HepG2 (cell line): ENCODE data around the gene SLC22A5. TPM values are rescaled to one million over a fixed set of nuclear protein-coding genes. Genes with fewer than 3 reads are reported as not detected.

Experiments used
- ATF6 ChIP-seq: sonication (generic); formaldehyde crosslinking; conservative IDR thresholded peaks from 2 replicates; pipeline ENCODE4 v1.4.0; 2020; ENCODE audit warnings: missing genetic modification reagents
- CCAR2 ChIP-seq: fragments of 200-400 bp; formaldehyde crosslinking; optimal IDR thresholded peaks from 2 replicates; pipeline ENCODE3; 2018; ENCODE audit warnings: low read depth, mild to moderate bottlenecking, low read length, moderate library complexity
- HMGA1 ChIP-seq: sonication (generic); formaldehyde crosslinking; conservative IDR thresholded peaks from 2 replicates; pipeline ENCODE4 v1.4.0; 2020; ENCODE audit warnings: missing genetic modification reagents
- MED13 ChIP-seq: sonication (generic); formaldehyde crosslinking; IDR thresholded peaks from 2 replicates; pipeline ENCODE4 v1.5.0; 2020; ENCODE audit warnings: missing genetic modification reagents
- NFATC3 ChIP-seq: sonication (generic); formaldehyde crosslinking; IDR thresholded peaks from 2 replicates; pipeline ENCODE4 v1.5.1; 2020; ENCODE audit warnings: mild to moderate bottlenecking, missing genetic modification reagents
- NFIC ChIP-seq: IDR thresholded peaks from 2 replicates; pipeline ENCODE4 v1.6.1; 2012; ENCODE audit warnings: mild to moderate bottlenecking, low read length, inconsistent platforms
- NFKB2 ChIP-seq: sonication (generic); formaldehyde crosslinking; IDR thresholded peaks from 2 replicates; pipeline ENCODE4 v1.4.0; 2020; ENCODE audit warnings: missing genetic modification reagents, borderline replicate concordance
- NR3C1 ChIP-seq: sonication (generic); formaldehyde crosslinking; IDR thresholded peaks from 2 replicates; pipeline ENCODE4 v1.4.0; 2020; ENCODE audit warnings: missing genetic modification reagents
- PATZ1 ChIP-seq: sonication (generic); formaldehyde crosslinking; IDR thresholded peaks from 2 replicates; pipeline ENCODE4 v1.4.0; 2020; ENCODE audit warnings: missing genetic modification reagents
- PBX3 ChIP-seq: sonication (generic); formaldehyde crosslinking; IDR thresholded peaks from 2 replicates; pipeline ENCODE4 v1.8.1; 2023; ENCODE audit warnings: missing genetic modification reagents, inconsistent platforms, borderline replicate concordance
- PHF8 ChIP-seq: sonication (generic); formaldehyde crosslinking; IDR thresholded peaks from 2 replicates; pipeline ENCODE4 v1.5.0; 2020; ENCODE audit warnings: missing genetic modification reagents
- PLRG1 ChIP-seq: fragments of 450-650 bp; conservative IDR thresholded peaks from 2 replicates; pipeline ENCODE4 v1.6.1; 2016
- PRDM10 ChIP-seq: sonication (generic); formaldehyde crosslinking; IDR thresholded peaks from 2 replicates; pipeline ENCODE4 v1.4.0; 2020; ENCODE audit warnings: low read depth, missing genetic modification reagents
- SIX1 ChIP-seq: sonication (generic); formaldehyde crosslinking; IDR thresholded peaks from 2 replicates; pipeline ENCODE4 v1.4.0; 2020; ENCODE audit warnings: missing genetic modification reagents, borderline replicate concordance
- SMAD1 ChIP-seq: sonication (generic); formaldehyde crosslinking; IDR thresholded peaks from 2 replicates; pipeline ENCODE4 v1.4.0; 2020; ENCODE audit warnings: missing genetic modification reagents, low read depth, mild to moderate bottlenecking, borderline replicate concordance
- ZIK1 ChIP-seq: sonication (generic); formaldehyde crosslinking; IDR thresholded peaks from 2 replicates; pipeline ENCODE4 v1.5.0; 2020; ENCODE audit warnings: mild to moderate bottlenecking, low read depth, missing genetic modification reagents, borderline replicate concordance
- ZNF18 ChIP-seq: sonication (generic); formaldehyde crosslinking; IDR thresholded peaks from 2 replicates; pipeline ENCODE4 v1.8.0; 2022; ENCODE audit warnings: mild to moderate bottlenecking, missing genetic modification reagents; ENCODE audit not compliant: insufficient replicate concordance
- ZNF234 ChIP-seq: sonication (generic); formaldehyde crosslinking; conservative IDR thresholded peaks from 2 replicates; pipeline ENCODE4 v1.5.1; 2020; ENCODE audit warnings: mild to moderate bottlenecking, missing genetic modification reagents
- ZNF44 ChIP-seq: sonication (generic); formaldehyde crosslinking; IDR thresholded peaks from 2 replicates; pipeline ENCODE4 v1.5.1; 2020; ENCODE audit warnings: mild to moderate bottlenecking, missing genetic modification reagents
- ZNF766 ChIP-seq: sonication (generic); formaldehyde crosslinking; IDR thresholded peaks from 2 replicates; pipeline ENCODE4 v1.5.0; 2020; ENCODE audit warnings: missing genetic modification reagents, borderline replicate concordance
- polyA plus RNA-seq, 8 experiments: library from polyadenylated mRNA; depleted of rRNA in 3 of 8; stranded (reverse) in 7 of 8; unstranded in 1 of 8; fragments of >200 nt; fragmentation: Illumina TruSeq in 4 of 8; extraction: Trizol in 4 of 8; gene quantifications; 2 replicates each; pipeline versions ENCODE4 v1.2.1 to v1.2.3, GENCODE V29; 2011 to 2016; ENCODE audit warnings: low read depth in 4 of 8, missing spikeins in 1 of 8, mixed read lengths in 1 of 8; ENCODE audit not compliant: insufficient read depth in 1 of 8
- total RNA-seq, 5 experiments: library from RNA; depleted of rRNA; stranded (reverse); fragments of >200 nt; fragmentation: Illumina TruSeq; extraction: Trizol; gene quantifications; 2 replicates each; pipeline ENCODE4 v1.2.3, GENCODE V29; 2016; ENCODE audit warnings: low read depth in 1 of 5

SLC22A5 gene
- total and polyA plus RNA-seq, 2 of the 13 experiments (the other 11 are each of a cell fraction or from before 2014, with no cell fraction given) = 7.1 to 15.1 TPM

GRCh38 chr5:132321109-132321721 lies 48.3 kb upstream of the SLC22A5 start (continued):
- TF ChIP-seq ZNF44 (CRISPR knock-in tag) (no peak), ZIK1 (CRISPR knock-in tag) (no peak), ATF6 (no peak), NR3C1 (CRISPR knock-in tag) (no peak), PHF8 (no peak), PRDM10 (no peak), MED13 (no peak), SIX1 (no peak), ZNF18 (no peak), ZNF766 (CRISPR knock-in tag) (no peak), NFKB2 (CRISPR knock-in tag) (no peak), PLRG1 (no peak), PATZ1 (CRISPR knock-in tag) (no peak), PBX3 (no peak), NFATC3 (no peak), HMGA1 (CRISPR knock-in tag) (no peak), NFIC (no peak), ZNF234 (CRISPR knock-in tag) (no peak), CCAR2 (no peak), SMAD1 (CRISPR knock-in tag) (no peak)
